HG02571 (cell line): ENCODE measurements around the gene SPATA13.
"Not testable (repeated sequence)": the region's sequence is repeated elsewhere in the genome, so short reads cannot be mapped to it uniquely, and the experiment has no call there.

ENCODE experiments used
- ATAC-seq: cut with Tn5 transposase; IDR thresholded peaks from one replicate; pipeline ENCODE4 v1.9.1; 2021; ENCODE audit warnings: mild to moderate bottlenecking, moderate library complexity; ENCODE audit not compliant: unreplicated experiment

The SPATA13 gene

GRCh38 chr13:24160458-24161009 is at the start of gene SPATA13:
Gene SPATA13 (plus strand): TSS chr13:24160720. CDS start chr13:24222930, 62,210 bp downstream.
- ATAC-seq, result peak; percentile 71

DNA sequence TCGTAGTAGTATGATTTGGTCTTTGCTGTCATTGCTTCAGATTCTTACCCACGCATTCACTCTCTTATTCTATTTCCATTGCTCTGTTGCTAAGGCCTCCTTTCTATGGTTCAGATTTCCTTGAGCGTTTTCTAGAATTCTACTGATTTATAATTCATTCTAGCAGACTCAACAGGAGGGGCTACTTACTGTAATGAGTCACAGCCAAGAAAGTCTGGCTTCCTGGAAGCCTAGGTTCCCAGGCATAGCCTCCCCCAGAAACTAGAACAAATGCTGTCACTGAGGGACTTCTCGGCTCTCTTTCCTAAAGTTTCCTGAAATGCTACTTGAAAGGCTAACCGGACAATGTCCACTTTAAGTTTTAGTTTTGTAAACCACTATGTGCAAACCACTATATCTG is 47.7 kb upstream of the SPATA13 start:
- no peak for ATAC-seq

GRCh38 chr13:24115671-24116070 is 44.8 kb upstream of the SPATA13 start:
- no peak for ATAC-seq

DNA sequence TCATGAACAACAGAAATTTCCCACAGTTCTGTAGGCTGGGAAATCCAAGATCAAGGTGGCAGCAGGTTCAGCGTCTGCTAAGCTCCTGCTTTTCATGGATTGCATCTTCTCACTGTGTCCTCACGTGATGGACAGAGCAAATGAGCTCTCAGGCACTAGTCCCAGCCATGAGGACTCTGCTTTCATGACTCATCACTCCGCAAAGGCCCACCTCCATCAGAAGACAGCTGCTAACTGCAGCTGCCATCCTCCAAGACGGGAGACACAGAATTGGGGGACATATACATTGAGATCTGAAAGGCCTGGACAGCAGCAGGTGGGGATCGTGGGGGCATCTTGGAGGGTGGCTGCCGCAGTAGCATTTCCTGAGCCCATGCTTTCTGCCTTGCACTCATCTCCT is 44.4 kb upstream of the SPATA13 start:
- ATAC-seq, result no peak

- no peak for ATAC-seq
These were observed 41.9 kb upstream of the SPATA13 start for GRCh38 chr13:24118576-24118975.

GRCh38 chr13:24119626-24120508 is 40.7 kb upstream of the SPATA13 start:
- ATAC-seq, result no peak

GRCh38 chr13:24122045-24122444 is 38.5 kb upstream of the SPATA13 start:
- ATAC-seq, result not testable (repeated sequence)

DNA sequence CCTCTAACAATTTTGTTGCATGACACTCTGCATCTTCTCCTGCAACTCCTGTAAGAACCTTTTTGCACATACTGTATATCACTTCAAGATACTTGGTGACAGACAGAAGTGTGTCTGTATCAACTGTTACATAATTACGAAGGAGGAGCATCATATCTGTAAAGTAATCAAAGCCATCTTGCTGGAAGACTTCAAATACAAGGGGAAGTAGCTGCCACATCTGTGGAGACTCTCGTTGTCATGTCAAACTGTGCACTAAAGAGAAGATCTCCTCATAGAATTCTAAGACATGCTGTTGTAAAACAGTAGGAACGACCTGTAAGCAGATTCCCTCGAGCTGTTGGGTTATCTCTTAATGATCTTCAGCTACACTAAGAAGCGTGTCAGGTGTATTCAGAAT is 38.0 kb upstream of the SPATA13 start:
- no peak for ATAC-seq

DNA sequence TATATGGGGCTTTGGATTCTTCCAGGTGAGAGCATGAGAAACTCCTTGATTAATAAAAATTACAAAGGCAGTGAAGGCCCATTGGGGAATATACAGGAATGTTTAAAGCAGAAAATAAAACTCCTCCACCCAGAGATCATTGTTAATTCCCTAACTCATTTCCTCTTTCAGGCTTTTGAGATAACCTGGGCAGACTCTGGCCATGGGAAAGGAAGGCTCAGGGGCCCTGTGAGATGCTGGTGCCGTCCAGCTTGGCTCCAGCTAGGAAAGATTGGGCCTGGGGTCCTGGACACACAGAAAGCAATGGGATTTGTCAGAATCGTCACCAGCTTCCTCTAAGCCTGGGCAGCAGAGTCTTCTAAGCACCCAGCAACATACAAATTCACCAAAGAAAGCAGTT is 36.8 kb upstream of the SPATA13 start:
- no peak for ATAC-seq

DNA sequence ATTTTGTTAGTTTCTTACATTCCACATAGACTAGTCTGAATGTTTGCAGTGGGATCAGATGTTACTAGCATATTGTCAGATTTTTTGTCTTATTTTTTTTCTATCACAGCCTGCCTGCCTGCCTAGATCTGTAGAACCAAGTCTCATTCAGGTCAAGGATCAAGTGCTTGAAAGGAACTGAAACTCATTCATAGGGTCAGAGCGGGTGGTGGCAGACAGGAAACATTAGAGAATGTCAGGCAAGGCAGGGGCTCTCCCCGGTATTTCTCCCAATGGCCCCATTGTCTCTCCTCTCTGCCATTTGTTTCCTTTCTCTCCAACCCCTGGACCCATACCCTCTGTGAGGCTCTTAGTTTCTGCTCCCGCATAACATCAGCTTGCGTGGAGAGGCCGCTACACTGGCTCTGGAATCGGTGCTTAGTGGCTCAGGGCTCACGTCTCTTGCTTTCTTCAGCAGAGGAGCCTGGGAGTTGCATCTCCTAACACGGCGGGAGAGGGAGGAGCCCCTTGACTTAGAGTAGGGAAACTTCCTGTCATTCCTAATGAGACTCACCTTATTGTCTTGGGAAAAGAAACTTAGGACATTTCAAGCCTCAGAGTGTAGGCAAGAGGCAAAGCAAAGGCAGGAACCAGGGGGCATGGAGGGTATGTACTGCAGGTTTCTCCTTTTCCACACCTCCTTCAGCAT is 35.6 kb upstream of the SPATA13 start:
- peak; percentile 87 for ATAC-seq

DNA sequence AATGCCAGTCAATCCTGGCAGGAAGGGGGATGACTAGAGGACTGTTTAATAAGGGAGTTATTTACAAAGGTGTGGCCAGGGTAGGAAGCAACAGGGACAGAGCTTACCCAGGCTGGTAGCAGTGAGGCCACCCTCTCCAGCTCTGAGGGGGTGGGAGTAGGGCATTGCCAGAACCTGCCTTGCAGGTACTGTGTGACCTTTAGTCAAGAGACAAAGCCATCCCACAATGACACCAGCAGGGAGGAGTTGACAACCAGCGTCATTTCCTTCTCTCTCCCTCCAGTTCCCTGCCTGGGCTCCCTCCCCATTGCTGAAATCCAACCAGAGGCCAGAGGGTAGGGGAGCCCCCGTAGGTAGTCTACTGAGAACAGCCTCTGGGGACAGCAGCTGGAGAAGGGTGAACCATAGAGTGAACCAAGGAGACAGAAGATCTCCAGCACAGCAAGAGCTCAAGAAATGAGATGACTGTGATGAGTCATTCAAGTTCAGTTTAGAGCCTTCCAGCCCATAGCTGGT is 33.3 kb upstream of the SPATA13 start:
- peak; percentile 62 for ATAC-seq

GRCh38 chr13:24128112-24128511 is 32.4 kb upstream of the SPATA13 start:
- no peak for ATAC-seq

DNA sequence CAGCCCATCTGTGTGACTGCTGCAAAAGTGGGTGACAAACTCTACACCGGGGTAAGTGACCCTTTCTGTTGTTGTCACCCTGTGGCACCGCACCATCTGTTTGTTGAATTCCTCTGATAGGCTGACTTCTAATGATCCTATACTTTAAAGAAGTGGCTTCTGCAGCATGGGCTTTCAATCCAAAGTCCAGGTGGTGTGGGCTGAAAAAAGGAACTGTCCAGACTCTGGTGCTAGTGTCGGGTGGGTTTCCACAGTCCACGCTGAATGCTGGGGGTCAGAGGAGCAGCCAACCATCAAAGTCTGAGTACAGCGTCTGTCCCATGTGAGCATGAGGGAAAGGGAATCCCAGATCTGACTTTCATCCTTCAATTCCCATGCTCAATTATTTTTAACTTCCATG is 31.6 kb upstream of the SPATA13 start:
- no peak for ATAC-seq

GRCh38 chr13:24129914-24130774 is 30.4 kb upstream of the SPATA13 start:
- ATAC-seq, result no peak

- no peak for ATAC-seq
These were observed 28.8 kb upstream of the SPATA13 start for GRCh38 chr13:24131749-24132148.

GRCh38 chr13:24133021-24133795 is 27.3 kb upstream of the SPATA13 start:
- ATAC-seq, result no peak

- no peak for ATAC-seq
These were observed 26.3 kb upstream of the SPATA13 start for GRCh38 chr13:24134231-24134630.

DNA sequence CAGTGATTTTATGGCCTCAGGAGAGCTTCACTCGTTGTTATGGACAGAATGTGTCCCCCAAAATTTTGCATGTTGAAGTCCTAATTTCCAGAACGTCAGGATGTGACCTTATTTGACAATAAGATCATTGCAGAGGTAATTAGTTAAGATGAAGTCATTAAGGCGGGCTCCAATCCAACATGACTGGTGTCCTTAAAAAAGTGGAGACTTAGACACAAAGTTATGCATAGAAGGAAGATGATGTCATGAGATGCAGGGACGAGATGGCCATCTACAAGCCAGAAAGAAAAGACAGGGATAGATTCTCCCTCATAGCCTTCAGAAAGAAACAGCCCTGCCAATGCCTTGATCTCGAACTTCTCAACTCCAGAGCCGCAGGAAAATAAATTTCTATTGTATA is 25.8 kb upstream of the SPATA13 start:
- no peak for ATAC-seq

DNA sequence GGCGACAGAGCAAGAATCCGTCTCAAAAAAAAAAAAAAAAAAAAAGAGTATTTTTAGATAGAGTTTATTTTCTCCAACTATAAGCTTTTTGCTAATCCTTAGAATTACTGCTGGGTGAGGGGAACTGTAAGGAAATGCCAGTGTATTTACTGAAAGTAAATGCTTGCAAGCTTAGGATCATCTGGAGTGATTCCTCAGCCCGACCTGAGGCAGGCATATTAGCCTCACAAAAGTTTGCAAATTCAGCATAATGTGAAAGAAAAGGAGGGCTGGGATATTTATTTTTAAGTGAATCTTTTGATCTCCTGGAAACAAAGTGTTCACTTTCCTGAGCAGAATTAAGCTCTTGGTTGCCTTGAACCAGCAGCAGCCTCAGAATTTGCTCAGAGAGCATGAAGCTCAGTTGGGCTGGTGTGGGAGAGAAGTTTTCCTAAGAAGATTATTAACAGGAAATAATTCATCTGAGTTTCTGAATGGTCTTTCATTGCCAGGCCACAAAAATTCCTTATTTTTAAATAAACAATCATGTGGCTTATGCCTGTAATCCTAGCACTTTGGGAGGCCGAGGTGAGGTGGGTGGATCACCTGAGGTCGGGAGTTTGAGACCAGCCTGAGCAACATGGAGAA is 24.7 kb upstream of the SPATA13 start:
- ATAC-seq, result no peak

DNA sequence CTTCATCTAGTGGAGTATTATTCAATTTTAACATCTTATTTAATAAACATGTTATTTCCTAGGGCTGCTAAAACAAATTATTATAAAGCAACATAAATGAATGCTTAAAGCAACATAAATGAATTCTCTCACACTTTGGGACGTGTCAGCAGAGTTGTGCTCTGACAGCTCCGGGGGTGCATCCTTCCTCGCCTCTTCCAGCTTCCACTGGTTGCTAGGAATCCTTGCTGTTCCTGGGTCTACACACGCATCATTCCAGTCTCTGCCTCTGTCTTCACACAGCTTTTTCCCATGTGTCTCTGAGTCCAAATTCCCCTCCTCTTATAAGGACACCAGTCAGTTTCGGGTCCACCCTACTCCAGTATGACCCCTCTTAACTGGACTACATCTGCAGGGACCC is 21.6 kb upstream of the SPATA13 start:
- ATAC-seq, result no peak
